Ectodermal cell (in vitro differentiated cells): ENCODE measurements around the gene GJA3.

ENCODE experiments used
- H3K27ac ChIP-seq: 2 replicates; pipeline ENCODE4 v1.7.0; 2013; ENCODE audit warnings: mild to moderate bottlenecking, low read depth, low read length; ENCODE audit not compliant: insufficient read depth, poor library complexity, severe bottlenecking
- H3K27me3 ChIP-seq: 2 replicates; pipeline ENCODE4 v1.7.0; 2013; ENCODE audit warnings: mild to moderate bottlenecking, low read length; ENCODE audit not compliant: insufficient read depth, control insufficient read depth, poor library complexity, severe bottlenecking
- H3K36me3 ChIP-seq: one replicate; pipeline ENCODE4 v1.7.0; 2013; ENCODE audit warnings: low read length; ENCODE audit not compliant: control insufficient read depth, insufficient read depth
- H3K4me1 ChIP-seq: one replicate; pipeline ENCODE4 v1.7.0; 2013; ENCODE audit warnings: low read length; ENCODE audit not compliant: control insufficient read depth, insufficient read depth
- H3K4me3 ChIP-seq: 2 replicates; pipeline ENCODE4 v1.7.0; 2013; ENCODE audit warnings: low read depth, low read length, control low read depth; ENCODE audit not compliant: insufficient read depth
- H3K9me3 ChIP-seq: 2 replicates; pipeline ENCODE4 v1.7.0; 2013; ENCODE audit warnings: mild to moderate bottlenecking, low read length, moderate library complexity; ENCODE audit not compliant: control insufficient read depth
- WGBS, 2 experiments: methylation state at CpG; one replicate each; pipeline ENCODE4 v1.1.7; 2013; ENCODE audit warnings: missing lambda C conversion rate in 2 of 2; 5-methylcytosine and 5-hydroxymethylcytosine counted together

The GJA3 gene

GRCh38 chr13:20192836-20193161, 31.9 kb upstream of the GJA3 start, which contains the start of gene GJB2:
TSS of gene GJB2 (minus strand) at chr13:20192938. CDS start at chr13:20189581, 3,357 bp downstream.
- no peaks in the 10 kb centered on the region for H3K9me3 ChIP-seq
- no peaks in the 10 kb centered on the region for H3K36me3 ChIP-seq
- WGBS, 2 experiments, result 0 to 2% methylated on average over 39 of the region's 39 CpGs
- peaks cover 14% of the 10 kb centered on the region for H3K4me1 ChIP-seq
- H3K4me3 ChIP-seq, result peak within 1 kb of the TSS; percentile 40
- H3K27me3 ChIP-seq, result peaks cover 83% of the 10 kb centered on the region
- no peak within 1 kb of the TSS for H3K27ac ChIP-seq

DNA sequence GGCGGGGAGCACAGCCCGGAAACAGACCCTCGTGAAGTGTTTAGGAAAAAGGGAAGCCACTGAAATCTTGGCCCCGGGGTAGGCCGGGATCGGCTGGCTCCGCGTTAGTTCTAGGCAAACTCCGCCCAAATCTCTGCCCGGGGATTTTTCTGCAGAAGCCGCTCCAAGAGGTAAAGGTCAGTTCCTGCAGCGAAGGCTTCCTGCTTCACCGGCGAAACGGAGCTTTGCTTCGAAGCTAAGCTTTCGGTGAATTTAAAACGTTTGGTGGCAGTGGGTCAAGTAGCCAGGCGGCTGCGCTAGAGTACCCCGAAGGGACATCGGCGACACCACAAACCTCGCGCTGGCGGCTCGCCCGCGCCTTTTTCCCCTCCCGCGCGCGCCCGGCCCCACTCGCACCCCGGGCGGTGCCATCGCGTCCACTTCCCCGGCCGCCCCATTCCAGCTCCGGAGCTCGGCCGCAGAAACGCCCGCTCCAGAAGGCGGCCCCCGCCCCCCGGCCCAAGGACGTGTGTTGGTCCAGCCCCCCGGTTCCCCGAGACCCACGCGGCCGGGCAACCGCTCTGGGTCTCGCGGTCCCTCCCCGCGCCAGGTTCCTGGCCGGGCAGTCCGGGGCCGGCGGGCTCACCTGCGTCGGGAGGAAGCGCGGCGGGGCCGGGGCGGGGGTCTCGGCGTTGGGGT, 31.4 kb upstream of the GJA3 start:
- Histone ChIP-seq H3K36me3 (no peaks in the 10 kb centered on the region), H3K9me3 (no peaks in the 10 kb centered on the region), H3K4me3 (peak overlapping the region; percentile 40), H3K27me3 (peaks cover 83% of the 10 kb centered on the region), H3K27ac (no peak overlapping the region), H3K4me1 (peaks cover 14% of the 10 kb centered on the region)
- 0 to 1% methylated on average over 73 of the region's 73 CpGs for WGBS, 2 experiments

- WGBS, 2 experiments, result 27 to 28% methylated on average over 23 to 24 of the region's 24 CpGs
- Histone ChIP-seq H3K27me3 (peaks cover 76% of the 10 kb centered on the region), H3K9me3 (no peaks in the 10 kb centered on the region), H3K4me3 (peak overlapping the region; percentile 40), H3K4me1 (peaks cover 14% of the 10 kb centered on the region), H3K27ac (no peak overlapping the region), H3K36me3 (no peaks in the 10 kb centered on the region)
Measured at GRCh38 chr13:20191311-20192157, 30.7 kb upstream of the GJA3 start.

GRCh38 chr13:20190481-20191310, 29.8 kb upstream of the GJA3 start:
- Histone ChIP-seq H3K27ac (no peak overlapping the region), H3K4me1 (peaks cover 14% of the 10 kb centered on the region), H3K9me3 (no peaks in the 10 kb centered on the region), H3K36me3 (no peaks in the 10 kb centered on the region), H3K4me3 (no peak overlapping the region), H3K27me3 (peaks cover 68% of the 10 kb centered on the region)
- WGBS, 2 experiments, result 84 to 85% methylated on average over 16 of the region's 16 CpGs

DNA sequence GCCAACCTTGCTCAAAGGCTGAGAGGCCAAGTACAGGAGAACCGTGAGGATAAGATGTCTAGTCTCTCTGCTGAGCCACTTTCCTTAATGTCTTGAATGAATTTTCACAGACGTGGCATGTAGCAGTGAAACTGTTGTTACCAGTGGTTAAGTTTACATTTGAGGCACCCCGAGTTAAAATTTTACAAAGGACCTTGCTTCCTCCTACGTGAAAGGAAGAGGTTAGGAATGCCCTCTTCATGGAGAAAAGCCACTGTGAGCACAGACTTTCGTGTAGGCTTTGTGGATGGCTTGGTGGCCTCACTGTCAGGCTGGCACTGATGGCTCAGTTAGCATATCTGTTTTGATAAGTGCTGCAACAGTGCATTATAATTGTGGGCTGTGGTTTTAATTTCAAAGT, 29.2 kb upstream of the GJA3 start:
- Histone ChIP-seq H3K27me3 (peaks cover 62% of the 10 kb centered on the region), H3K4me3 (no peak overlapping the region), H3K4me1 (peaks cover 14% of the 10 kb centered on the region), H3K36me3 (no peaks in the 10 kb centered on the region), H3K9me3 (no peaks in the 10 kb centered on the region), H3K27ac (no peak overlapping the region)
- WGBS, 2 experiments, result 88 to 91% methylated on average over 5 of the region's 5 CpGs

DNA sequence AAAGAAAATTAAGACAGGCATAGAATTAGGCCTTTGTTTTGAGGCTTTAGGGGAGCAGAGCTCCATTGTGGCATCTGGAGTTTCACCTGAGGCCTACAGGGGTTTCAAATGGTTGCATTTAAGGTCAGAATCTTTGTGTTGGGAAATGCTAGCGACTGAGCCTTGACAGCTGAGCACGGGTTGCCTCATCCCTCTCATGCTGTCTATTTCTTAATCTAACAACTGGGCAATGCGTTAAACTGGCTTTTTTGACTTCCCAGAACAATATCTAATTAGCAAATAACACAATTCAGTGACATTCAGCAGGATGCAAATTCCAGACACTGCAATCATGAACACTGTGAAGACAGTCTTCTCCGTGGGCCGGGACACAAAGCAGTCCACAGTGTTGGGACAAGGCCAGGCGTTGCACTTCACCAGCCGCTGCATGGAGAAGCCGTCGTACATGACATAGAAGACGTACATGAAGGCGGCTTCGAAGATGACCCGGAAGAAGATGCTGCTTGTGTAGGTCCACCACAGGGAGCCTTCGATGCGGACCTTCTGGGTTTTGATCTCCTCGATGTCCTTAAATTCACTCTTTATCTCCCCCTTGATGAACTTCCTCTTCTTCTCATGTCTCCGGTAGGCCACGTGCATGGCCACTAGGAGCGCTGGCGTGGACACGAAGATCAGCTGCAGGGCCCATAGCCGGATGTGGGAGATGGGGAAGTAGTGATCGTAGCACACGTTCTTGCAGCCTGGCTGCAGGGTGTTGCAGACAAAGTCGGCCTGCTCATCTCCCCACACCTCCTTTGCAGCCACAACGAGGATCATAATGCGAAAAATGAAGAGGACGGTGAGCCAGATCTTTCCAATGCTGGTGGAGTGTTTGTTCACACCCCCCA, 28.1 kb upstream of the GJA3 start:
- peaks cover 50% of the 10 kb centered on the region for H3K27me3 ChIP-seq
- WGBS, 2 experiments, result 91% methylated on average over 28 of the region's 28 CpGs
- no peaks in the 10 kb centered on the region for H3K9me3 ChIP-seq
- H3K36me3 ChIP-seq, result no peaks in the 10 kb centered on the region
- H3K27ac ChIP-seq, result no peak overlapping the region
- H3K4me1 ChIP-seq, result peaks cover 13% of the 10 kb centered on the region
- H3K4me3 ChIP-seq, result no peak overlapping the region

GRCh38 chr13:20186771-20187170, 25.9 kb upstream of the GJA3 start:
- WGBS, 2 experiments, result 83% methylated on average over 6 of the region's 6 CpGs
- H3K36me3 ChIP-seq, result no peaks in the 10 kb centered on the region
- H3K9me3 ChIP-seq, result no peaks in the 10 kb centered on the region
- H3K4me3 ChIP-seq, result no peak overlapping the region
- H3K27ac ChIP-seq, result no peak overlapping the region
- H3K4me1 ChIP-seq, result peaks cover 3% of the 10 kb centered on the region
- peaks cover 29% of the 10 kb centered on the region for H3K27me3 ChIP-seq

- H3K27me3 ChIP-seq, result peaks cover 16% of the 10 kb centered on the region
- 79 to 82% methylated on average over 11 to 12 of the region's 12 CpGs for WGBS, 2 experiments
- no peak overlapping the region for H3K4me3 ChIP-seq
Measured at GRCh38 chr13:20185366-20186056, 24.7 kb upstream of the GJA3 start.

DNA sequence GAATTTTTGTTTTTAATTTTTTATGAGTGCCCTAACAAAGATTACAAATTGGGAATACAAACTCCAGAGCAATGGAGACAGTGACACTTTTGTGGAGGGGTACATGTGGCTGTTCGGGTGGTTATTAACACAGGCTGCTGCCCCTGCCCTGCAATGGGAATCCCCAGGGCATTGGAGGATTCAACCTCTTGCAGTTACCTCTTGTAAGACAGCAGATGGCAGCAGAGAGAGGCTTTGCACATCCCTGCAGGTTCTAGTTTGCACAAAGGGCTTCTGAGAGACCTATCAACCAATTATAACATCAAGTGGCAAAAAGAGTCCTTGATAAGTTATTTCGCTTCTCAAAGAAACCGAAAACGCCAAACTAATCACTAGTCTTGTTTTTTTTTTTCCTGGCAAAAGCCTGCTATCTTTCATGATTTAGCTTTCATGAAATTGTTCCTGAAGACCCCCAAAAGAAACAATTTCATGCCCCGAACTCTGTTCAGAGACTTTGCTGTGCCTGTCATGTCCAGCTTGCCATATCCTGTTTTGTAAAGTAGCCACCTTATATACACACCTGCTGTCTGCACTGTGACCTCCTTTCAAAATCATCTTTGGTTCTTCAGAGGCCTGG, 21.5 kb upstream of the GJA3 start:
- Histone ChIP-seq H3K27ac (no peak overlapping the region), H3K27me3 (no peaks in the 10 kb centered on the region), H3K4me3 (no peak overlapping the region), H3K4me1 (no peaks in the 10 kb centered on the region), H3K36me3 (no peaks in the 10 kb centered on the region), H3K9me3 (no peaks in the 10 kb centered on the region)
- WGBS, 2 experiments, result 29 to 31% methylated on average over 5 of the region's 5 CpGs

More at GRCh38 chr13:20185366-20186056, 24.7 kb upstream of the GJA3 start:
- H3K9me3 ChIP-seq, result no peaks in the 10 kb centered on the region
- H3K36me3 ChIP-seq, result no peaks in the 10 kb centered on the region
- no peak overlapping the region for H3K27ac ChIP-seq
- H3K4me1 ChIP-seq, result no peaks in the 10 kb centered on the region
